ENCODE measurements around the gene NDUFS2. TPM values are rescaled to one million over a fixed set of nuclear protein-coding genes. Genes with fewer than 3 reads are reported as not detected.

Gene NDUFS2
- total and polyA plus RNA-seq, 9 of the 15 experiments (the other 6 are each of a cell fraction or from before 2014, with no cell fraction given), result 70.0 to 176 (median 141) TPM

DNA sequence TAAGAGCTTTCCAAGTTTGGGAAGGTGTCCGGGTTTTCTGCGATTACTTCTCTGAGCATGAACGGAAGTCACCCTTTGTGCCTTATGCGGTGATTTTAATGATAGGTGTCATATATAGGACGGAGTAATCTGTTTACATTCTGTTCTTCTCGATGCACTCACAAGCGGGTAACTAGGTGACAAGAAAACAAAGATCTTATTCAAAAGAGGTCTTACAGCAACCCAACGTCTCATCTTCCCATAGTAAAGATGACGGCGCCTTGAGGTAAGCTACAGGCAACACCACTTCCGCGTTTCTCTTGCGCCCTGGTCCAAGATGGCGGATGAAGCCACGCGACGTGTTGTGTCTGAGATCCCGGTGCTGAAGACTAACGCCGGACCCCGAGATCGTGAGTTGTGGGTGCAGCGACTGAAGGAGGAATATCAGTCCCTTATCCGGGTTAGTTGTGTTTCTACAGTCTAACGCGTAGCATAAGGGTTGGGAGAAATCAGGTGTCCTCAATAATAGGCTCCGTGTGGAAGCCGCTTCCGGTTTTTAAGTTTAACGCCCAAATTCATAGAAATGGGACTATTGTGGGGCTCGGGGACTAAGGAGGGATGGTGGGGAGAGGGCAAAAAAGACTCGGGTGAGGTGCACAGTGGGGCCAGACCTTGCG lies 48.4 kb upstream of the NDUFS2 start, which contains the start of gene UFC1 (continued):
- 0 out of 2 replicates have a peak, but pooled peaks have one; percentile 20 for TF ChIP-seq CGGBP1 (CRISPR knock-in tag; IDR thresholded peaks at IDR 0.05)
- no peak; the same call in 1 of the 2 replicates for TF ChIP-seq ZC3H11A (IDR thresholded peaks at IDR 0.05; ENCODE audit: low read depth, low read length)
- TF ChIP-seq CREM (IDR thresholded peaks at IDR 0.05; ENCODE audit: low read depth), result peak; percentile 73
- TF ChIP-seq NFIC (IDR thresholded peaks at IDR 0.05), result peak; percentile 45
- peak; percentile 73 to 75 for TF ChIP-seq NRF1 (conservative IDR thresholded peaks at IDR 0.05 in 1 of 2, IDR thresholded peaks at IDR 0.05 in 1 of 2)
- no peak for TF ChIP-seq ZKSCAN1 (IDR thresholded peaks at IDR 0.05; ENCODE audit: low read depth, low read length)
- TF ChIP-seq, protein P1, sequence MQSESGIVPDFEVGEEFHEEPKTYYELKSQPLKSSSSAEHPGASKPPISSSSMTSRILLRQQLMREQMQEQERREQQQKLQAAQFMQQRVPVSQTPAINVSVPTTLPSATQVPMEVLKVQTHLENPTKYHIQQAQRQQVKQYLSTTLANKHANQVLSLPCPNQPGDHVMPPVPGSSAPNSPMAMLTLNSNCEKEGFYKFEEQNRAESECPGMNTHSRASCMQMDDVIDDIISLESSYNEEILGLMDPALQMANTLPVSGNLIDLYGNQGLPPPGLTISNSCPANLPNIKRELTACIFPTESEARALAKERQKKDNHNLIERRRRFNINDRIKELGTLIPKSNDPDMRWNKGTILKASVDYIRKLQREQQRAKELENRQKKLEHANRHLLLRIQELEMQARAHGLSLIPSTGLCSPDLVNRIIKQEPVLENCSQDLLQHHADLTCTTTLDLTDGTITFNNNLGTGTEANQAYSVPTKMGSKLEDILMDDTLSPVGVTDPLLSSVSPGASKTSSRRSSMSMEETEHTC (IDR thresholded peaks at IDR 0.05), result no peak
- peak; percentile 85 for TF ChIP-seq ASH1L (IDR thresholded peaks at IDR 0.05; ENCODE audit: borderline replicate concordance, low read depth, partially characterized antibody)
- TF ChIP-seq ZNF407 (IDR thresholded peaks at IDR 0.05; ENCODE audit: low read depth), result 0 out of 2 replicates have a peak, but pooled peaks have one; percentile 13
- no peak for TF ChIP-seq ZNF354B (CRISPR knock-in tag; IDR thresholded peaks at IDR 0.05)
- TF ChIP-seq SMC3 (conservative IDR thresholded peaks at IDR 0.05; ENCODE audit: insufficient read depth, low read depth, low read length), result no peak
- peak; percentile 34; the same call in 1 of the 2 replicates for TF ChIP-seq ZNF143 (CRISPR knock-in tag; IDR thresholded peaks at IDR 0.05)
- TF ChIP-seq, protein P2, sequence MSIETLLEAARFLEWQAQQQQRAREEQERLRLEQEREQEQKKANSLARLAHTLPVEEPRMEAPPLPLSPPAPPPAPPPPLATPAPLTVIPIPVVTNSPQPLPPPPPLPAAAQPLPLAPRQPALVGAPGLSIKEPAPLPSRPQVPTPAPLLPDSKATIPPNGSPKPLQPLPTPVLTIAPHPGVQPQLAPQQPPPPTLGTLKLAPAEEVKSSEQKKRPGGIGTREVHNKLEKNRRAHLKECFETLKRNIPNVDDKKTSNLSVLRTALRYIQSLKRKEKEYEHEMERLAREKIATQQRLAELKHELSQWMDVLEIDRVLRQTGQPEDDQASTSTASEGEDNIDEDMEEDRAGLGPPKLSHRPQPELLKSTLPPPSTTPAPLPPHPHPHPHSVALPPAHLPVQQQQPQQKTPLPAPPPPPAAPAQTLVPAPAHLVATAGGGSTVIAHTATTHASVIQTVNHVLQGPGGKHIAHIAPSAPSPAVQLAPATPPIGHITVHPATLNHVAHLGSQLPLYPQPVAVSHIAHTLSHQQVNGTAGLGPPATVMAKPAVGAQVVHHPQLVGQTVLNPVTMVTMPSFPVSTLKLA (conservative IDR thresholded peaks at IDR 0.05), result peak; percentile 89 to 93
- TF ChIP-seq TAF9B (IDR thresholded peaks at IDR 0.05; ENCODE audit: partially characterized antibody), result peak; percentile 98
- no peak for TF ChIP-seq PURB (CRISPR knock-in tag; IDR thresholded peaks at IDR 0.05; ENCODE audit: low read depth)
- TF ChIP-seq ELF4 (CRISPR knock-in tag; IDR thresholded peaks at IDR 0.05), result peak; percentile 87
